ENCODE data around the gene NREP. TPM values are rescaled to one million over a fixed set of nuclear protein-coding genes. Genes with fewer than 3 reads are reported as not detected.

Gene NREP
- total RNA-seq, 1 experiment from 2014 or later = 6.0 TPM

DNA sequence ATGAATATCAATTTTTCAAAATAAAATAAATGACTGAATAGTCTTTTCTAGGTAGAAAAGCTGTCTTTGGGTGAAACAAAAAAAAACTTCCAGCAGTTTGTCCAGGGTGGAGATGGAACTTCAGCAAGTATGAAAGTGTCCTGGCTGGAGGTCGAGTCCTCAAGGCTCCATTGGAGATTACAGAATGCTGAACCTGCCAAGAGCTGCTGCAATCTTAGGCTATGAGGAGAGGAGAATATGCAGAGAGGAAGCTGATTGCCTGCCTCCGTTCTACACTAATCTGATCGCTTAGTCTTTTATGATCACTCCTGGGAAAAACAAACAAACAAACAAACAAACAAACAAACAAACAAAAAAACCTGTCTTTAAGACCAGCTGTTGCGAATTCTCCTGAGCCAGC, 50.6 kb downstream of the NREP start (continued):
- TF ChIP-seq, protein P1, sequence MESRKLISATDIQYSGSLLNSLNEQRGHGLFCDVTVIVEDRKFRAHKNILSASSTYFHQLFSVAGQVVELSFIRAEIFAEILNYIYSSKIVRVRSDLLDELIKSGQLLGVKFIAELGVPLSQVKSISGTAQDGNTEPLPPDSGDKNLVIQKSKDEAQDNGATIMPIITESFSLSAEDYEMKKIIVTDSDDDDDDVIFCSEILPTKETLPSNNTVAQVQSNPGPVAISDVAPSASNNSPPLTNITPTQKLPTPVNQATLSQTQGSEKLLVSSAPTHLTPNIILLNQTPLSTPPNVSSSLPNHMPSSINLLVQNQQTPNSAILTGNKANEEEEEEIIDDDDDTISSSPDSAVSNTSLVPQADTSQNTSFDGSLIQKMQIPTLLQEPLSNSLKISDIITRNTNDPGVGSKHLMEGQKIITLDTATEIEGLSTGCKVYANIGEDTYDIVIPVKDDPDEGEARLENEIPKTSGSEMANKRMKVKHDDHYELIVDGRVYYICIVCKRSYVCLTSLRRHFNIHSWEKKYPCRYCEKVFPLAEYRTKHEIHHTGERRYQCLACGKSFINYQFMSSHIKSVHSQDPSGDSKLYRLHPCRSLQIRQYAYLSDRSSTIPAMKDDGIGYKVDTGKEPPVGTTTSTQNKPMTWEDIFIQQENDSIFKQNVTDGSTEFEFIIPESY (IDR thresholded peaks at IDR 0.05; ENCODE audit: extremely low read depth, insufficient replicate concordance, low read length) = no peak

- Histone ChIP-seq H3K9me3 (ENCODE audit: control insufficient read depth in 1 of 2, insufficient read depth in 1 of 2, low read depth in 1 of 2, low read length in 2 of 2) (no peaks in the 10 kb centered on the region), H3K9me2 (ENCODE audit: insufficient read depth) (no peaks in the 10 kb centered on the region), H3K36me3 (ENCODE audit: control insufficient read depth in 1 of 2, insufficient read depth in 2 of 2, low read length in 2 of 2) (no peaks in the 10 kb centered on the region), H3K9ac (ENCODE audit: low read length) (no peak overlapping the region), H3K27ac (ENCODE audit: low read depth, low read length) (no peak overlapping the region), H3K79me2 (ENCODE audit: insufficient read depth, low read length) (no peaks in the 10 kb centered on the region), H3K4me1 (ENCODE audit: control insufficient read depth in 1 of 2, insufficient read depth in 2 of 2, low read length in 2 of 2) (no peaks in the 10 kb centered on the region), H3K4me3 (replicated peaks in 1 of 2; ENCODE audit: low read depth in 1 of 2, low read length in 2 of 2) (no peak overlapping the region), H2AFZ (ENCODE audit: low read depth, low read length, poor library complexity, severe bottlenecking) (no peak overlapping the region), H3K4me2 (ENCODE audit: low read length) (no peak overlapping the region), H4K20me1 (ENCODE audit: insufficient read depth) (no peaks in the 10 kb centered on the region), H3K27me3 (ENCODE audit: insufficient read depth, low read length) (no peaks in the 10 kb centered on the region; the same call in 1 of the 2 replicates)
- CTCF ChIA-PET = no interaction called here
- POLR2A ChIA-PET = no interaction called here
- RAD21 ChIA-PET (ENCODE audit: low non-redundant PET in 1 of 2, low total read pairs in 2 of 2, uncharacterized antibody in 2 of 2, unreplicated experiment in 2 of 2) = no interaction called here
- TF ChIP-seq CEBPB (IDR thresholded peaks at IDR 0.05; ENCODE audit: low read depth) (no peak), ELF1 (IDR thresholded peaks at IDR 0.05; ENCODE audit: borderline replicate concordance, low read depth) (no peak), CBX3 (IDR thresholded peaks at IDR 0.05; ENCODE audit: low read depth) (no peak), SRF (IDR thresholded peaks at IDR 0.05; ENCODE audit: low read depth) (no peak), FOSL1 (IDR thresholded peaks at IDR 0.05; ENCODE audit: low read depth) (no peak), SP1 (IDR thresholded peaks at IDR 0.05; ENCODE audit: low read depth) (no peak), RAD21 (IDR thresholded peaks at IDR 0.05; ENCODE audit: low read depth) (no peak), POLR2A (IDR thresholded peaks at IDR 0.05; ENCODE audit: borderline replicate concordance, extremely low read depth, insufficient read depth, insufficient read length) (no peak), SIN3A (IDR thresholded peaks at IDR 0.05; ENCODE audit: low read depth) (no peak), JUND (IDR thresholded peaks at IDR 0.05) (no peak), TCF7L2 (IDR thresholded peaks at IDR 0.05; ENCODE audit: borderline replicate concordance, extremely low read depth, insufficient read depth, insufficient read length) (no peak)
- TF ChIP-seq, protein P2, sequence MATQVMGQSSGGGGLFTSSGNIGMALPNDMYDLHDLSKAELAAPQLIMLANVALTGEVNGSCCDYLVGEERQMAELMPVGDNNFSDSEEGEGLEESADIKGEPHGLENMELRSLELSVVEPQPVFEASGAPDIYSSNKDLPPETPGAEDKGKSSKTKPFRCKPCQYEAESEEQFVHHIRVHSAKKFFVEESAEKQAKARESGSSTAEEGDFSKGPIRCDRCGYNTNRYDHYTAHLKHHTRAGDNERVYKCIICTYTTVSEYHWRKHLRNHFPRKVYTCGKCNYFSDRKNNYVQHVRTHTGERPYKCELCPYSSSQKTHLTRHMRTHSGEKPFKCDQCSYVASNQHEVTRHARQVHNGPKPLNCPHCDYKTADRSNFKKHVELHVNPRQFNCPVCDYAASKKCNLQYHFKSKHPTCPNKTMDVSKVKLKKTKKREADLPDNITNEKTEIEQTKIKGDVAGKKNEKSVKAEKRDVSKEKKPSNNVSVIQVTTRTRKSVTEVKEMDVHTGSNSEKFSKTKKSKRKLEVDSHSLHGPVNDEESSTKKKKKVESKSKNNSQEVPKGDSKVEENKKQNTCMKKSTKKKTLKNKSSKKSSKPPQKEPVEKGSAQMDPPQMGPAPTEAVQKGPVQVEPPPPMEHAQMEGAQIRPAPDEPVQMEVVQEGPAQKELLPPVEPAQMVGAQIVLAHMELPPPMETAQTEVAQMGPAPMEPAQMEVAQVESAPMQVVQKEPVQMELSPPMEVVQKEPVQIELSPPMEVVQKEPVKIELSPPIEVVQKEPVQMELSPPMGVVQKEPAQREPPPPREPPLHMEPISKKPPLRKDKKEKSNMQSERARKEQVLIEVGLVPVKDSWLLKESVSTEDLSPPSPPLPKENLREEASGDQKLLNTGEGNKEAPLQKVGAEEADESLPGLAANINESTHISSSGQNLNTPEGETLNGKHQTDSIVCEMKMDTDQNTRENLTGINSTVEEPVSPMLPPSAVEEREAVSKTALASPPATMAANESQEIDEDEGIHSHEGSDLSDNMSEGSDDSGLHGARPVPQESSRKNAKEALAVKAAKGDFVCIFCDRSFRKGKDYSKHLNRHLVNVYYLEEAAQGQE (IDR thresholded peaks at IDR 0.05; ENCODE audit: low read depth) = no peak
- ATAC-seq (no peak), DNase-seq (ENCODE audit: low read depth, low spot score) (no peak)
- intact Hi-C loops (cut with micrococcal nuclease) = no loop called here
- no TSS peak for BruUV-seq (replicated peaks)
Observed at GRCh38 chr5:111704452-111705085, 52.4 kb downstream of the NREP start.
